HepG2 (cell line): Measurements from ENCODE around the gene PFDN5. TPM values are rescaled to one million over a fixed set of nuclear protein-coding genes. Genes with fewer than 3 reads are reported as not detected.

Experiments
- ATAC-seq: fragments of 200-7000 bp; cut with Tn5 transposase; 3 replicates; pipeline ENCODE4 v1.9.1; 2020; ENCODE audit warnings: mild to moderate bottlenecking, moderate library complexity
- BruUV-seq: library from RNA; stranded (reverse); fragments of 400-500 nt; replicated peaks from 2 replicates; lab custom pipeline; 2021; lab: Mats Ljungman, UMichigan
- CTCF ChIA-PET: fragments of 300-600 bp; formaldehyde crosslinking; extraction: SDS; loops from one replicate; lab custom pipeline; 2021; ENCODE audit warnings: low total read pairs, inconsistent platforms, low intra/inter-chr PET ratio; lab: Yijun Ruan, JAX
- POLR2A ChIA-PET: fragments of 350-600 bp; sonication (Branson Sonifier 250); formaldehyde crosslinking; loops from one replicate; lab custom pipeline; 2020; ENCODE audit warnings: antibody characterized with exemption, inconsistent platforms; lab: Yijun Ruan, JAX
- DNase-seq: peaks from one replicate; pipeline ENCODE4 v3.0.0-alpha.2; 2015; ENCODE audit warnings: low spot score
- FAIRE-seq: peaks from 3 replicates; lab custom pipeline; 2011; peaks lifted over from hg19 to GRCh38; lab: Jason Lieb, UNC
- H2AFZ ChIP-seq: one replicate; pipeline ENCODE4 v1.6.1; 2011; ENCODE audit warnings: low read length, inconsistent platforms
- H3K27ac ChIP-seq: fragments of 300-600 bp; 3 replicates; pipeline ENCODE4 v1.8.0; 2011; ENCODE audit warnings: mixed run types, mild to moderate bottlenecking, mixed read lengths, low read length, inconsistent platforms; ENCODE audit not compliant: insufficient read depth; ENCODE audit errors: extremely low read length
- H3K27me3 ChIP-seq, 2 experiments: fragments of 200-600 bp in 1 of 2; 2 replicates in 1 of 2; 3 replicates in 1 of 2; pipeline versions ENCODE4 v1.6.0 to v1.8.0; 2011; ENCODE audit warnings: low read length in 2 of 2, mild to moderate bottlenecking in 2 of 2, moderate library complexity in 2 of 2, inconsistent platforms in 1 of 2; ENCODE audit not compliant: insufficient read depth in 2 of 2, control insufficient read depth in 1 of 2
- H3K36me3 ChIP-seq, 2 experiments: fragments of 200-600 bp in 1 of 2; replicated peaks in 1 of 2; 2 replicates in 1 of 2; 3 replicates in 1 of 2; pipeline versions ENCODE4 v1.5.1 to v1.8.0; 2011; ENCODE audit warnings: low read length in 2 of 2, inconsistent platforms in 1 of 2; ENCODE audit not compliant: insufficient read depth in 2 of 2, control insufficient read depth in 1 of 2
- H3K4me1 ChIP-seq: 2 replicates; pipeline ENCODE4 v1.5.1; 2012; ENCODE audit warnings: low read length, inconsistent platforms; ENCODE audit not compliant: insufficient read depth
- H3K4me2 ChIP-seq: 2 replicates; pipeline ENCODE4 v1.6.0; 2011; ENCODE audit warnings: low read depth, low read length, inconsistent platforms
- H3K4me3 ChIP-seq, 3 experiments: fragments of 200-600 bp in 1 of 3; sonication (generic), shearing (Covaris generic) in 1 of 3; replicated peaks in 1 of 3; 2 replicates each; pipeline ENCODE4 v1.5.1; 2011 to 2016; ENCODE audit warnings: low read length in 3 of 3, inconsistent platforms in 2 of 3, low read depth in 2 of 3, mild to moderate bottlenecking in 2 of 3, control low read depth in 1 of 3, mixed read lengths in 1 of 3; ENCODE audit not compliant: insufficient read depth in 1 of 3
- H3K79me2 ChIP-seq: one replicate; pipeline ENCODE4 v1.6.1; 2011; ENCODE audit warnings: low read length, inconsistent platforms; ENCODE audit not compliant: insufficient read depth
- H3K9ac ChIP-seq: 2 replicates; pipeline ENCODE4 v1.6.0; 2011; ENCODE audit warnings: mild to moderate bottlenecking, low read depth, low read length, inconsistent platforms; ENCODE audit not compliant: insufficient read depth
- H3K9me3 ChIP-seq: 2 replicates; pipeline ENCODE4 v1.5.1; 2012; ENCODE audit warnings: mild to moderate bottlenecking, low read length
- H4K20me1 ChIP-seq: 2 replicates; pipeline ENCODE4 v1.6.0; 2011; ENCODE audit warnings: inconsistent platforms, mild to moderate bottlenecking, low read length, moderate library complexity; ENCODE audit not compliant: insufficient read depth
- AGO1 ChIP-seq: fragments of 200-400 bp; formaldehyde crosslinking; IDR thresholded peaks from 2 replicates; pipeline ENCODE4 v1.6.1; 2017; ENCODE audit warnings: mild to moderate bottlenecking, low read depth, low read length, moderate library complexity; ENCODE audit not compliant: poor library complexity, severe bottlenecking
- ARID2 ChIP-seq: sonication (generic); formaldehyde crosslinking; IDR thresholded peaks from 2 replicates; pipeline ENCODE4 v1.8.1; 2022; ENCODE audit warnings: mild to moderate bottlenecking, missing genetic modification reagents, borderline replicate concordance
- FOXJ3 ChIP-seq: sonication (generic); formaldehyde crosslinking; IDR thresholded peaks from 2 replicates; pipeline ENCODE4 v1.4.0; 2020; ENCODE audit warnings: missing genetic modification reagents, mild to moderate bottlenecking, borderline replicate concordance
- PAF1 ChIP-seq: IDR thresholded peaks from 2 replicates; pipeline ENCODE4 v1.6.1; 2016; ENCODE audit warnings: missing genetic modification reagents, missing compliant biosample characterization
- SALL2 ChIP-seq: sonication (generic); formaldehyde crosslinking; IDR thresholded peaks from 2 replicates; pipeline ENCODE4 v1.8.1; 2023; ENCODE audit warnings: mild to moderate bottlenecking, missing genetic modification reagents, inconsistent platforms
- ZBTB1 ChIP-seq: sonication (generic); formaldehyde crosslinking; IDR thresholded peaks from 2 replicates; pipeline ENCODE4 v1.4.0; 2020; ENCODE audit warnings: missing genetic modification reagents, borderline replicate concordance
- ZNF30 ChIP-seq: sonication (generic); formaldehyde crosslinking; IDR thresholded peaks from 2 replicates; pipeline ENCODE4 v1.5.0; 2020; ENCODE audit warnings: mild to moderate bottlenecking, missing genetic modification reagents
- ZNF484 ChIP-seq: sonication (generic); formaldehyde crosslinking; IDR thresholded peaks from 2 replicates; pipeline ENCODE4 v1.5.1; 2020; ENCODE audit warnings: mild to moderate bottlenecking, low read depth, missing genetic modification reagents, borderline replicate concordance
- ZNF816 ChIP-seq: sonication (generic); formaldehyde crosslinking; IDR thresholded peaks from 2 replicates; pipeline ENCODE4 v1.8.0; 2022; ENCODE audit warnings: missing genetic modification reagents, mild to moderate bottlenecking, borderline replicate concordance
- WGBS: methylation state at CpG from one replicate; pipeline ENCODE4 v1.1.6; 2017; ENCODE audit warnings: low lambda C conversion rate; 5-methylcytosine and 5-hydroxymethylcytosine counted together
- in situ Hi-C: cut with HindIII; loops from 2 replicates; pipeline ENCODE4 v1.10.0; 2017; ENCODE audit warnings: low pct_unique_long_range_greater_than_20kb; ENCODE audit not compliant: extremely low pct_ligation_motif_present
- intact Hi-C: fragments of 100-400 bp; cut with micrococcal nuclease; formaldehyde crosslinking; loops from one replicate; pipeline ENCODE4 v1.10.0; 2022; ENCODE audit not compliant: unreplicated experiment
- polyA plus RNA-seq, 8 experiments: library from polyadenylated mRNA; depleted of rRNA in 3 of 8; stranded (reverse) in 7 of 8; unstranded in 1 of 8; fragments of >200 nt; fragmentation: Illumina TruSeq in 4 of 8; extraction: Trizol in 4 of 8; gene quantifications; 2 replicates each; pipeline versions ENCODE4 v1.2.1 to v1.2.3, GENCODE V29; 2011 to 2016; ENCODE audit warnings: low read depth in 4 of 8, missing spikeins in 1 of 8, mixed read lengths in 1 of 8; ENCODE audit not compliant: insufficient read depth in 1 of 8
- total RNA-seq, 5 experiments: library from RNA; depleted of rRNA; stranded (reverse); fragments of >200 nt; fragmentation: Illumina TruSeq; extraction: Trizol; gene quantifications; 2 replicates each; pipeline ENCODE4 v1.2.3, GENCODE V29; 2016; ENCODE audit warnings: low read depth in 1 of 5
- TF ChIP-seq, protein P1 (sequence below): sonication (generic); formaldehyde crosslinking; IDR thresholded peaks from 2 replicates; pipeline ENCODE4 v1.4.0; 2020; ENCODE audit warnings: missing genetic modification reagents
- TF ChIP-seq, protein P2 (sequence below): sonication (generic); formaldehyde crosslinking; IDR thresholded peaks from 2 replicates; pipeline ENCODE4 v1.4.0; 2020; ENCODE audit warnings: missing genetic modification reagents, mild to moderate bottlenecking, borderline replicate concordance
- TF ChIP-seq, protein P3 (sequence below): sonication (generic); formaldehyde crosslinking; IDR thresholded peaks from 2 replicates; pipeline ENCODE4; 2020; ENCODE audit warnings: missing genetic modification reagents, mild to moderate bottlenecking, borderline replicate concordance
- TF ChIP-seq, protein P4 (sequence below): sonication (generic); formaldehyde crosslinking; IDR thresholded peaks from 2 replicates; pipeline ENCODE4 v1.5.1; 2020; ENCODE audit warnings: mild to moderate bottlenecking, moderate library complexity, missing genetic modification reagents

The PFDN5 gene
- total and polyA plus RNA-seq, 2 of the 13 experiments (the other 11 are each of a cell fraction or from before 2014, with no cell fraction given) = 449 to 462 TPM

DNA sequence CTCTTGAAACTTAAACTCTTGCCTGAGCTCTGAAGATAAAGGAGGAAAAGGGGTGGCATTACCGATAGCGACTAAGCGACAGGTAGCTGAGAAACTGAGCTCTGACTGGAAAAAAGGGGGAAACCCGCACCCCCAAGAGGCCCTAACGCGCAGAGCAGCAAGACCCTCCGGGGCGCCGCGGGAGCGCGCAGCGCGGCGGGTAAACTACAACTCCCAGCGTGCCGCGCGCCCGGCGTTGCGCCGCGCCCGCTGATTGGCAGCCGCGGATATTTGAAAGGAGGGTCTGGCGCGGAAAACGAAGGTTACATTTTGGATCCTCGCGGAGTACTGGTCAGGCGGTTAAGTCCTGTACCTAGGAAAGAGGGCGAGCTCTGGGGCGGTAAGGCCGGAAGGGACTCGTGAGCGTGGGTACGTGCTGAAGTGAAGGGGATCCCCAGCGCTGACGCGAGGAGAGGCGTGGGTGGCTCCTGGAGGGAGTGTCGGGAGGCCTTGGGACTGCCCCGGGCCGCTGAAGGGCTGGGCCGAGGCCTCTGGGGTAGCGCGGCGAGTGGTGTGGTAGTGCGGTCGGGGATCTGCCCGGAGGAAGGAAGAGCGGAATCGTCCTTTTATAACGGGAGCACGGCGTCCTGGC, 27.2 kb upstream of the PFDN5 start, which contains the start of gene ESPL1:
TSS of gene ESPL1 (plus strand) at position 301 of the 631 bp plus-strand sequence. CDS start 468 bp downstream, outside the sequence.
- Histone ChIP-seq H4K20me1 (no peaks in the 10 kb centered on the region), H3K4me2 (peak within 1 kb of the TSS; percentile 82), H3K4me3 (peak within 1 kb of the TSS; percentile 77 to 96 (median 91)), H3K27me3 (no peaks in the 10 kb centered on the region), H2AFZ (peak within 1 kb of the TSS; percentile 55), H3K79me2 (peaks cover 12% of the 10 kb centered on the region), H3K9me3 (no peaks in the 10 kb centered on the region), H3K4me1 (peaks cover 28% of the 10 kb centered on the region), H3K27ac (peak within 1 kb of the TSS; percentile 32), H3K36me3 (peaks cover 5 to 6% of the 10 kb centered on the region in 2 experiments; a peak in 3 of 5 replicates), H3K9ac (peak within 1 kb of the TSS; percentile 66)
- no TSS peak for BruUV-seq
- intact Hi-C loops = loop anchor here (1.0 kb wide), 1 partner anchor 55 kb away; no protein-coding TSS in a partner anchor
- in situ Hi-C loops = loop anchor here (5.0 kb wide), 1 partner anchor 51 kb away; no protein-coding TSS in a partner anchor
- ATAC-seq = peak; percentile 91
- DNase-seq = peak; percentile 65
- under 1% methylated on average over 31 of the region's 58 CpGs for WGBS
- ChIA-PET CTCF (interaction anchor here (0.9 kb wide), 1 partner anchor 55 kb away, joined by 5 read pairs; no protein-coding TSS in a partner anchor), POLR2A (interaction anchor here (0.8 to 2.7 kb wide), 12 partner anchors 11 to 189 kb away, joined by 3 to 12 read pairs (median 3); partner anchors contain the start of genes AAAS, CSAD, MYG1 and PFDN5)
- FAIRE-seq = peak; percentile 8
- TF ChIP-seq, protein P1, sequence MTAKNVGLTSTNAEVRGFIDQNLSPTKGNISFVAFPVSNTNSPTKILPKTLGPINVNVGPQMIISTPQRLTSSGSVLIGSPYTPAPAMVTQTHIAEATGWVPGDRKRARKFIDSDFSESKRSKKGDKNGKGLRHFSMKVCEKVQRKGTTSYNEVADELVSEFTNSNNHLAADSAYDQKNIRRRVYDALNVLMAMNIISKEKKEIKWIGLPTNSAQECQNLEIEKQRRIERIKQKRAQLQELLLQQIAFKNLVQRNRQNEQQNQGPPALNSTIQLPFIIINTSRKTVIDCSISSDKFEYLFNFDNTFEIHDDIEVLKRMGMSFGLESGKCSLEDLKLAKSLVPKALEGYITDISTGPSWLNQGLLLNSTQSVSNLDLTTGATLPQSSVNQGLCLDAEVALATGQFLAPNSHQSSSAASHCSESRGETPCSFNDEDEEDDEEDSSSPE = peak; percentile 99
- TF ChIP-seq AGO1 = peak; percentile 32
- TF ChIP-seq ARID2 (CRISPR knock-in tag) = 0 out of 2 replicates have a peak, but pooled peaks have one; percentile 61
- TF ChIP-seq, protein P2, sequence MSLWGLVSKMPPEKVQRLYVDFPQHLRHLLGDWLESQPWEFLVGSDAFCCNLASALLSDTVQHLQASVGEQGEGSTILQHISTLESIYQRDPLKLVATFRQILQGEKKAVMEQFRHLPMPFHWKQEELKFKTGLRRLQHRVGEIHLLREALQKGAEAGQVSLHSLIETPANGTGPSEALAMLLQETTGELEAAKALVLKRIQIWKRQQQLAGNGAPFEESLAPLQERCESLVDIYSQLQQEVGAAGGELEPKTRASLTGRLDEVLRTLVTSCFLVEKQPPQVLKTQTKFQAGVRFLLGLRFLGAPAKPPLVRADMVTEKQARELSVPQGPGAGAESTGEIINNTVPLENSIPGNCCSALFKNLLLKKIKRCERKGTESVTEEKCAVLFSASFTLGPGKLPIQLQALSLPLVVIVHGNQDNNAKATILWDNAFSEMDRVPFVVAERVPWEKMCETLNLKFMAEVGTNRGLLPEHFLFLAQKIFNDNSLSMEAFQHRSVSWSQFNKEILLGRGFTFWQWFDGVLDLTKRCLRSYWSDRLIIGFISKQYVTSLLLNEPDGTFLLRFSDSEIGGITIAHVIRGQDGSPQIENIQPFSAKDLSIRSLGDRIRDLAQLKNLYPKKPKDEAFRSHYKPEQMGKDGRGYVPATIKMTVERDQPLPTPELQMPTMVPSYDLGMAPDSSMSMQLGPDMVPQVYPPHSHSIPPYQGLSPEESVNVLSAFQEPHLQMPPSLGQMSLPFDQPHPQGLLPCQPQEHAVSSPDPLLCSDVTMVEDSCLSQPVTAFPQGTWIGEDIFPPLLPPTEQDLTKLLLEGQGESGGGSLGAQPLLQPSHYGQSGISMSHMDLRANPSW (CRISPR knock-in tag) = no peak; the same call in 1 of the 2 replicates
- TF ChIP-seq ZNF30 (CRISPR knock-in tag) = no peak
- TF ChIP-seq PAF1 (CRISPR knock-in tag) = no peak
- TF ChIP-seq FOXJ3 (CRISPR knock-in tag) = no peak
- TF ChIP-seq SALL2 (CRISPR knock-in tag) = 0 out of 2 replicates have a peak, but pooled peaks have one; percentile 16
- TF ChIP-seq ZBTB1 = no peak
- TF ChIP-seq, protein P3, sequence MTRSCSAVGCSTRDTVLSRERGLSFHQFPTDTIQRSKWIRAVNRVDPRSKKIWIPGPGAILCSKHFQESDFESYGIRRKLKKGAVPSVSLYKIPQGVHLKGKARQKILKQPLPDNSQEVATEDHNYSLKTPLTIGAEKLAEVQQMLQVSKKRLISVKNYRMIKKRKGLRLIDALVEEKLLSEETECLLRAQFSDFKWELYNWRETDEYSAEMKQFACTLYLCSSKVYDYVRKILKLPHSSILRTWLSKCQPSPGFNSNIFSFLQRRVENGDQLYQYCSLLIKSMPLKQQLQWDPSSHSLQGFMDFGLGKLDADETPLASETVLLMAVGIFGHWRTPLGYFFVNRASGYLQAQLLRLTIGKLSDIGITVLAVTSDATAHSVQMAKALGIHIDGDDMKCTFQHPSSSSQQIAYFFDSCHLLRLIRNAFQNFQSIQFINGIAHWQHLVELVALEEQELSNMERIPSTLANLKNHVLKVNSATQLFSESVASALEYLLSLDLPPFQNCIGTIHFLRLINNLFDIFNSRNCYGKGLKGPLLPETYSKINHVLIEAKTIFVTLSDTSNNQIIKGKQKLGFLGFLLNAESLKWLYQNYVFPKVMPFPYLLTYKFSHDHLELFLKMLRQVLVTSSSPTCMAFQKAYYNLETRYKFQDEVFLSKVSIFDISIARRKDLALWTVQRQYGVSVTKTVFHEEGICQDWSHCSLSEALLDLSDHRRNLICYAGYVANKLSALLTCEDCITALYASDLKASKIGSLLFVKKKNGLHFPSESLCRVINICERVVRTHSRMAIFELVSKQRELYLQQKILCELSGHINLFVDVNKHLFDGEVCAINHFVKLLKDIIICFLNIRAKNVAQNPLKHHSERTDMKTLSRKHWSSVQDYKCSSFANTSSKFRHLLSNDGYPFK (CRISPR knock-in tag) = peak; percentile 44; the same call in 1 of the 2 replicates
- no peak for TF ChIP-seq ZNF816 (CRISPR knock-in tag)
- TF ChIP-seq, protein P4, sequence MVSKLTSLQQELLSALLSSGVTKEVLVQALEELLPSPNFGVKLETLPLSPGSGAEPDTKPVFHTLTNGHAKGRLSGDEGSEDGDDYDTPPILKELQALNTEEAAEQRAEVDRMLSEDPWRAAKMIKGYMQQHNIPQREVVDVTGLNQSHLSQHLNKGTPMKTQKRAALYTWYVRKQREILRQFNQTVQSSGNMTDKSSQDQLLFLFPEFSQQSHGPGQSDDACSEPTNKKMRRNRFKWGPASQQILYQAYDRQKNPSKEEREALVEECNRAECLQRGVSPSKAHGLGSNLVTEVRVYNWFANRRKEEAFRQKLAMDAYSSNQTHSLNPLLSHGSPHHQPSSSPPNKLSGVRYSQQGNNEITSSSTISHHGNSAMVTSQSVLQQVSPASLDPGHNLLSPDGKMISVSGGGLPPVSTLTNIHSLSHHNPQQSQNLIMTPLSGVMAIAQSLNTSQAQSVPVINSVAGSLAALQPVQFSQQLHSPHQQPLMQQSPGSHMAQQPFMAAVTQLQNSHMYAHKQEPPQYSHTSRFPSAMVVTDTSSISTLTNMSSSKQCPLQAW (CRISPR knock-in tag) = peak; percentile 72
- no peak for TF ChIP-seq ZNF484 (CRISPR knock-in tag)
